ENCODE measurements around the gene OPN1MW3.
"Not testable (repeated sequence)": the region's sequence is repeated elsewhere in the genome, so short reads cannot be mapped to it uniquely, and the experiment has no call there.

OPN1MW3 gene

DNA sequence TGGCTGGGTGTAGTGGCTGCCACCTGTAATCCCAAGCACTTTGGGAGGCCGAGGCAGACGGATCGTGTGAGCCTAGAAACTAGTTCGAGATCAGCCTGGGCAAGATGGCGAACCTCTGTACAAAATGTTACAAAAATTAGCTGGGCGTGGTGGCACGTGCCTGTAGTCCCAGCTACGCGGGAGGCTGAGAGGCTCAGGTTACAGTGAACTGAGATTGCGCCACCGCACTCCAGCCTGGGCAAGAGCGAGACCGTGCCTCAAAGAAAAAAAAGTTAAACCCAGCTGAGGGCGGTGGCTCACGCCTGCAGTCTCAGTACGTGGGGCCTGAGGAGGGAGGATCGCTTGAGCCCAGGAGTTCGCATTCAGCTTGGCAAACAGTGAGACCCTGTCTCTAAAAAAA, 39.3 kb downstream of the OPN1MW3 start:
- Histone ChIP-seq H3K9me3 (ENCODE audit: insufficient read depth, low read length, severe bottlenecking) (no peaks in the 10 kb centered on the region), H3K27me3 (ENCODE audit: insufficient read depth, low read length, poor library complexity) (no peaks in the 10 kb centered on the region), H3K36me3 (ENCODE audit: insufficient read depth, low read length) (no peaks in the 10 kb centered on the region), H3K27ac (ENCODE audit: low read length) (no peak overlapping the region), H3K79me2 (ENCODE audit: insufficient read depth, low read length) (no peaks in the 10 kb centered on the region), H2AFZ (ENCODE audit: low read depth, low read length) (no peak overlapping the region), H3K4me1 (ENCODE audit: insufficient read depth, low read length) (no peaks in the 10 kb centered on the region), H3K4me2 (ENCODE audit: insufficient read depth, low read length) (no peak overlapping the region), H3K9ac (ENCODE audit: low read depth, low read length) (no peak overlapping the region), H3K4me3 (ENCODE audit: low read depth in 1 of 2, low read length in 2 of 2) (no peak overlapping the region), H4K20me1 (ENCODE audit: insufficient read depth, low read length) (no peaks in the 10 kb centered on the region)
- TF ChIP-seq CTCF (IDR thresholded peaks at IDR 0.05; ENCODE audit: borderline replicate concordance, extremely low read depth, low read length, poor library complexity, severe bottlenecking) = no peak
- DNase-seq = no peak
- ATAC-seq (ENCODE audit: insufficient read depth, low read depth) = no peak

DNA sequence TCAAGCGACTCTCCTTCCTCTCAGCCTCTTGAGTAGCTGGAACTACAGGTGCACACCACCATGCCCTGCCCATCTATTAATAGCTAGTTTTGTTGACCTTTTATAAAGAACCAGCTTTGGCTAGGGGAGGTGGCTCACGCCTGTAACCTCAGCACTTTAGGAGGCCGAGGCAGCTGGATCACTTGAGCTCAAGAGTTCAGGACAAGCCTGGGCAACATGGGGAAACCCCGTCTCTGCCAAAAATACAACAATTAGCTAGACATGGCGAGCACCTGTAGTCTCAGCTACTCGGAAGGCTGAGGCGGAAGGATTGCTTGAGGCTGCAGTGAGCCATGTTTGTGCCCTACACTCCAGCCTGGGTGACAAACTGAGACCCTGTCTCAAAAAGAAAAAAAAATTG, 40.9 kb downstream of the OPN1MW3 start:
- Histone ChIP-seq H3K4me3 (ENCODE audit: low read depth in 1 of 2, low read length in 2 of 2) (no peak overlapping the region), H3K9me3 (ENCODE audit: insufficient read depth, low read length, severe bottlenecking) (no peaks in the 10 kb centered on the region), H2AFZ (ENCODE audit: low read depth, low read length) (no peak overlapping the region), H3K36me3 (ENCODE audit: insufficient read depth, low read length) (no peaks in the 10 kb centered on the region), H3K27ac (ENCODE audit: low read length) (no peak overlapping the region), H3K9ac (ENCODE audit: low read depth, low read length) (no peak overlapping the region), H3K27me3 (ENCODE audit: insufficient read depth, low read length, poor library complexity) (no peaks in the 10 kb centered on the region), H3K79me2 (ENCODE audit: insufficient read depth, low read length) (no peaks in the 10 kb centered on the region), H3K4me1 (ENCODE audit: insufficient read depth, low read length) (no peaks in the 10 kb centered on the region), H4K20me1 (ENCODE audit: insufficient read depth, low read length) (no peaks in the 10 kb centered on the region), H3K4me2 (ENCODE audit: insufficient read depth, low read length) (no peak overlapping the region)
- DNase-seq (no peak), ATAC-seq (ENCODE audit: insufficient read depth, low read depth) (no peak)
- no peak for TF ChIP-seq EZH2 (IDR thresholded peaks at IDR 0.05; ENCODE audit: borderline replicate concordance, low read depth, low read length, severe bottlenecking)
- no peak for TF ChIP-seq CTCF (IDR thresholded peaks at IDR 0.05; ENCODE audit: borderline replicate concordance, extremely low read depth, low read length, poor library complexity, severe bottlenecking)

DNA sequence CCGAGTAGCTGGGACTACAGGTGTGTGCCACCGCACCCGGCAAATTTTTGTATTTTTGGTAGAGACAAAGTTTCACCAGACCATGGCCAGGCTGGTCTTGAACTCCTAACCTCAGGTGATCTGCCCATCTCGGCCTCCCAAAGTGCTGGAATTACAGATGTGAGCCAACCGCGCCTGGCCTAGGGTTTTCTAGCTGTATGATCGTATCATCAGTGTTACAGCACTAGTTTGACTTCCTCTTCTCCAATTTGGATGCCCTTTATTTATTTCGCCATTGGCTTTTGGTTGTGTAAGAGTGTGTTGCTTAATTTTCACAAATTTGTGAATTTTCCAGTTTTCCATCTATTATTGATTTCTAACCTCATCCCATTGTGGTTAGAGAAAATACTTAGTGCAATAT, 43.4 kb downstream of the OPN1MW3 start:
- H3K4me2 ChIP-seq (ENCODE audit: insufficient read depth, low read length) = no peak overlapping the region
- H3K36me3 ChIP-seq (ENCODE audit: insufficient read depth, low read length) = no peaks in the 10 kb centered on the region
- H3K27ac ChIP-seq (ENCODE audit: low read length) = no peak overlapping the region
- H3K9me3 ChIP-seq (ENCODE audit: insufficient read depth, low read length, severe bottlenecking) = no peaks in the 10 kb centered on the region
- H3K27me3 ChIP-seq (ENCODE audit: insufficient read depth, low read length, poor library complexity) = no peaks in the 10 kb centered on the region
- no peaks in the 10 kb centered on the region for H3K79me2 ChIP-seq (ENCODE audit: insufficient read depth, low read length)
- H2AFZ ChIP-seq (ENCODE audit: low read depth, low read length) = no peak overlapping the region
- ATAC-seq (ENCODE audit: insufficient read depth, low read depth) = no peak
- no peak for TF ChIP-seq EZH2 (IDR thresholded peaks at IDR 0.05; ENCODE audit: borderline replicate concordance, low read depth, low read length, severe bottlenecking)
- no peak for DNase-seq
- no peak overlapping the region for H3K4me3 ChIP-seq (ENCODE audit: low read depth in 1 of 2, low read length in 2 of 2)
- no peaks in the 10 kb centered on the region for H4K20me1 ChIP-seq (ENCODE audit: insufficient read depth, low read length)
- no peak overlapping the region for H3K9ac ChIP-seq (ENCODE audit: low read depth, low read length)
- H3K4me1 ChIP-seq (ENCODE audit: insufficient read depth, low read length) = no peaks in the 10 kb centered on the region

GRCh38 chrX:154302998-154303397, 45.6 kb downstream of the OPN1MW3 start:
- not testable (repeated sequence) for DNase-seq; H3K4me2 ChIP-seq (ENCODE audit: insufficient read depth, low read length); H3K9ac ChIP-seq (ENCODE audit: low read depth, low read length); H2AFZ ChIP-seq (ENCODE audit: low read depth, low read length); H4K20me1 ChIP-seq (ENCODE audit: insufficient read depth, low read length); H3K4me1 ChIP-seq (ENCODE audit: insufficient read depth, low read length); ATAC-seq (ENCODE audit: insufficient read depth, low read depth); H3K79me2 ChIP-seq (ENCODE audit: insufficient read depth, low read length); H3K36me3 ChIP-seq (ENCODE audit: insufficient read depth, low read length); H3K27me3 ChIP-seq (ENCODE audit: insufficient read depth, low read length, poor library complexity); H3K27ac ChIP-seq (ENCODE audit: low read length); H3K9me3 ChIP-seq (ENCODE audit: insufficient read depth, low read length, severe bottlenecking); H3K4me3 ChIP-seq (ENCODE audit: low read depth in 1 of 2, low read length in 2 of 2)

Data from DND-41 (cell line).